HG03025 (cell line): ENCODE results near the gene CCDC88C.
A peak's percentile ranks its signal among the peaks of the same experiment; 100 is the strongest.
"Not testable (repeated sequence)": the region's sequence is repeated elsewhere in the genome, so short reads cannot be mapped to it uniquely, and the experiment has no call there.

ENCODE experiments used
- ATAC-seq: cut with Tn5 transposase; IDR thresholded peaks from one replicate; pipeline ENCODE4 v1.9.1; 2021; ENCODE audit warnings: mild to moderate bottlenecking, moderate library complexity; ENCODE audit not compliant: unreplicated experiment, low FRiP score

The CCDC88C gene

DNA sequence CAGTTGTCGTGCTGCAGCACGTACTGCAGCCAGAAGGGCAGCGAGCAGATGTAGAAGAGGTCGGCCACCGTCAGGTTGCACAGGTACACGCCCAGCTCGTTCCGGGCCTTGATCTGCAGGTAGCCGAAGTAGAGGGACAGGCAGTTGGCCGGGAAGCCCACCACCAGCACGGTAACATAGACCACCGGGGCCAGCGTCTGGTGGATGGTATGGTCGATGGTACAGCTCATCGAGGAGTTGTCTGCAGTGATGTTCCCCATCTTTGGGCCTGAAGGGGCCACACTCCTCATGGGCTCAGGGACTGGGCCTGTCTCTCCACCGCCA lies 182.9 kb downstream of the CCDC88C start:
- no peak for ATAC-seq

DNA sequence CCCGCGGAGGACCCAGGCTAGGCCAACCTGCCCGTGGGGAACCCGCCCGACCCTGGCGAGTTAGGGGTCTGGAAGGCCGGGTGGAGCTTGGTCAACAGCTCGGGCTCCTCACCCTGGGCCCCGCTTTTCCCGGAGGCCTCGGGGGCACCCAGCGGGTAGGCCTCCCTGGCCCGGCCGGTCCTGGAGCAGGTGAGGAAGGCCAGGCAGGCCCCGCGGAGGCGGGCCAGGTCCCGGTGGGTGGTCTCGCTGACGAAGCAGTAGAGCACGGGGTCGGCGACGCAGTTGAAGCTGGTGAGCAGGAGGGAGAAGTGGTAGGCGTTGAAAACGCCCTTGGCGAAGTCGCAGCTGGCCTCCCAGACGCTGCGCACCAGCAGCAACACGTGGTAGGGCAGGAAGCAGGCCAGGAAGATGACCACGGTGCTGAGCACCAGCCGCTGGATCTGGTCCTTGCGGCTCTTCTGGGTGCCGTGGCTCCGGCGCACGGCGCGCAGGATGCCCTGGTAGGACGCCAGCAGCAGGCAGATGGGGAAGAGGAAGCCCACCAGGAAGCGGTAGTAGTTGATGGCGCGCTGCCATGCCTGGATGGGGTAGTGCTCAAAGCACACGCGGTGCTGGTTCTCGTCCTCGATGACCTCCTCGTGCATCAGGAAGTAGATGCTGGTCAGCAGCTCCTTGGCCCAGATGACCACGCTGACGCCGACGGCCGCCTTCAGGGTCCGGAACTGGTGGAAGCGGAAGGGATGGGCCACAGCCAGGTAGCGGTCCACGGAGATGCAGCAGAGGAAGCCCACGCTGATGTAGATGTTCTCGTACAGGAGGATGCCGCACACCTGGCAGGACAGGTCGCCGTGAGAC lies 183.5 kb downstream of the CCDC88C start:
- ATAC-seq = no peak

DNA sequence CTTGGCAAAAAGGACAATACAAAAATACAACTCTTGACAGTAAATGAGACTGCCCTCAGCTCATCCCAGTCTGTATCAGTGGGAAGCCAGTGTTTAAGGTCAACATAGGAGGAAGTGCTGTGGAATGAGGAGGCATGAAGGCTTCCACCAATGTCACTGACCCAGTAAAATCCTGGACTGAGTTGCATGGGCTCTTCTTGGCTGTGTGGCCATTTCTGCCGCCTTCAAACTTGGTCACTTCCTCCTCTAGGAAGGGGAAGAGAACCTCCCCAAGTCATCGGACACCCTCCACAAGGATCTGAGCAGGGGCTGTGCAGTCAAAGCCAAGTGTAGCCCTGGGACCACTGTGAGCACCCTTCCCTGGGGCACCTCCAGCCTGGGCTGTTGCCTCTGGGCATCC lies 185.0 kb downstream of the CCDC88C start:
- no peak for ATAC-seq

DNA sequence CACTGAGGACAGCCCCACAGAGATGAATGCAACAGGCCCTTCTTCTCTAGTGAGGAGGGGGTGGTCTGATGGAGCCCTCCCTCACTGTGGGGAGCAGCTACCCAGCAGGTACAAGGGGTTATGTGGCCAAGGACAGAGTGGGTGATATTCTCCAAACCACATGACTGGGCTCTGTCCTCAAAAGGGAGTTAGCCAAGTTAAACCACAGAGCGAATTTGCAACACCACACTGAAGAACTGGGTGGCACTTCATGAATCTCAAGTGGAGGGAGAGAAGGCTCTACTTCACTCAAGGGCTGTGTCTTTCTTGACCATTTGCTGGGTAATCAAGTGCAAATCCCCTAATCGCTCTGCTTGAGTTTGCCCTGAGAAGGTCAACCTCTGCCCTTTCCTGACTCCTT lies 185.6 kb downstream of the CCDC88C start:
- no peak for ATAC-seq

DNA sequence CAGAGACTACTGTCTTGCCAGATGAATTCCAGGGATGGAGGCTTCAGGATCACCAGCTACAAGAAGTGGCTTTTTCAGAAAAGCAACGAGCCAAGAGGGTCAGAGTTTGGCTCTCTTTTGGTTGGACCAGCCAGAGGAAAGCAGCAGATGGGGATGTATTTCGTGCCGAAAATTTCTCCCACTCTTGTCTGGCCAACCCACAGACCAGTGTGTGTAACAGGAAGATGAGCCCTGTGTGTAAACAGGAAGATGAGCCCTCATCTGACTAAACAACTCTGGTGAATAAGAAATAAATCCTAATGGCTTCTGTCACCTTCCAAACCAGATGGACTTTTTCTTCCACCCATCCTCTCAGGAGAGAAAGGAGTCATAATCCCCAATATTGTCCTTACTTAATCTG lies 186.2 kb downstream of the CCDC88C start:
- ATAC-seq = no peak

DNA sequence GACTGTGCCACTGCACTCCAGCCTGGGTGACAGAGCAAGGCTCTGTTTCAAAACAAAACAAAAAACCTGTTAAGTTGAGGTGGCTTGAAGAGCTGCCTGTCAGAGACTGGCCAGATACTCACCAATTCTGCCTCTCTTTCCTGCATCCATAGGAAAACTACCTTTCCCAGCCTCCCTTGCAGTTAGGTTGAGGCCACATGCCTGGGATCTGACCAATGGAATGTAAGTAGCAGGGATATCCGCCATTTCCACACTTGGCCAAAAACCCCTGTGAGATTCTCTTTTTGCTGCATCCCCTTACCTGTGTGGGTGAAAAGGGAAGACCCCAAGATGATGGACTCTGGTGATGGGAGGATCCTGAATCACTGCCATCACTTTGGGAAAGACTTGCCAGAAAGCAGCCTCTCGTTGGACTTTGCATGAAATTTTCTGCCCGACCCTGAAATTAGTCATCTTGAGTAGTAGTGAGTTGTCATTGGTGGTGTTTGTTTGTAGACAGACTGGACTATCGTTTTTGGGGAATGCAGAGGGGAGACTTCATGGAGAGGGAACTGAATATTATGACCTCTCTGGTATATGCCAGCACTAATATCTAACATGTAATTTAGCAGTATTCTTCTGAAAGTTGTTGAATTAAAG lies 187.1 kb downstream of the CCDC88C start:
- ATAC-seq = no peak

DNA sequence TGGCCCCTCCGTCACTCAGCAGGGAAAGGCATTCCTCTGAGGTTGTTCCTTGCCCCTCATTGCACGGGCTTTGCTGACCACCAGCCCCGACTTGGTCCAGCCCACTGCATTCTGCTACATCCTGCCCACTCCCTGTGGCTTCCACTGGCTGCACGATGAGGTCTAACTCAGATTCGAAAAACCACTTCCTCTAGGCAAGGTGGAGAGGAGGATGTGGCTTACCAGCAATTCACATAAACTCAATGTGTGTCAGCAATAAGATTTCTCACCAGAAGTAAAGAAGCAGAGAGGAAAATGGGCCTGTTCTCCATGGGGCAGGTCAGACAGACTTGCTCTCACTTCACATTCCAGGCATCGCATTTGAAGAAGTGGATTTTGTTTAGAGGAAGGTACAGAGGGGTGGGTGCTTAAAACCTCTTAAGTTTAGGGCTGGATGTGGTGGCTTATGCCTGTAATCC lies 187.8 kb downstream of the CCDC88C start:
- peak; percentile 73 for ATAC-seq

DNA sequence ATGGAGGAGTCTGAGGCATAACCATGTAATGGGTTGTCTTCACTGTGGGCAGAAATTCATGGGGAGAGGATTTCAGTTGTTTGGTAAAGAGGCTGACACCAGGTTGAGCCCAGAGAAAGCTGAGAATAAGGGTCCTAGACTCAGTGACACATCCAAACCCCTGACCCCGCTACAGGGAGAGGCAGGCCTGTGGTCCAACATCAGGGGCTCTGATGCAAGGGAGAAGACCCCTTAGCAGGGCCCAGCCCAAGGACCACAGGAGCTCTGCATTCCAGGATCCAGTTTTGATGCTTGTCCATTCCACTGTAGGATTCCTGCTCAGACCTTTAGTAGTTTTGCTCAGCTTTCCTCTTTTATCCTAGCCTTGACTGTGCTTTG lies 188.6 kb downstream of the CCDC88C start:
- ATAC-seq = no peak

DNA sequence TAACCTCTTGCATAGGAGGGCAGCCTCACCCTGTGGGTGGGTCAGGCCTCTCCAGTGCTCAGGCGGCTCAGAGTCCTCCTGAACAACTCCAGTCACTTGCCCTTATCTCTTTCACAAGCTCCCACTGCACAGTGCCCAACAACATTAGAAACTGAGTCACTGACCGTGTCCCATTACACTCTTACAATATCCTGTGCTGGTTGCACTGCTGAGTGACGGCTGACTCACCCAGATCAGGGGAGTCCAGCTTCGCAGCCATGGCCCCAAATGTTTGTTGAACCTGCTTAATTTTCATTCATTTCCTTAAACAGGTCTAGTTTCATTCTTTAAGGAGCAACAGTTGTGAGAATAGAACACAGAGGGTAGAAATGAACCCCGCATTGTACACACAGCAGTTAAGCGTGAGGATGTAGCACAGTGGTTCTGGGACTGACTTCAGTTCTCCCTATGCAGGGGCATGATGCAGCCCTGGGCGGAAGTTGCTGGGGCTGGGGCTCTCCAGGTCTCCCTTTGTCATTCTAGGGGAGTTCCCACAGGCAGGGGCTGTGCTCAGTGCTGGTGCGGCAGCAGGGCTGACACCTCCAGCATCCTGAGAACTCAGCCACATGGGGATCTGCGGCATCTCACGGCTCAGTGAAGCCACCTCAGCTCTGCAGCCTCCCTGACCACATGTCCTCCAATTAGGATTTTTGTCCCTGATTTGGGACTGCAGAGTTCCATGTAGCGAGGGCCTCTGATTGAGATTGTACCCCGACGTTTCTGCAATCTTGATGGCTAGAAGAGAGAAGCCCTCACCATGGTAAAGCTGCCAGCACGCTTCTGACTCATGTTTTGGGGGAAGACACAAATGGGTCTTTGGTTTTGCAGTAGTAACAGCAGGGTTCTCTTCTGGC lies 189.3 kb downstream of the CCDC88C start:
- peak; percentile 80 for ATAC-seq

DNA sequence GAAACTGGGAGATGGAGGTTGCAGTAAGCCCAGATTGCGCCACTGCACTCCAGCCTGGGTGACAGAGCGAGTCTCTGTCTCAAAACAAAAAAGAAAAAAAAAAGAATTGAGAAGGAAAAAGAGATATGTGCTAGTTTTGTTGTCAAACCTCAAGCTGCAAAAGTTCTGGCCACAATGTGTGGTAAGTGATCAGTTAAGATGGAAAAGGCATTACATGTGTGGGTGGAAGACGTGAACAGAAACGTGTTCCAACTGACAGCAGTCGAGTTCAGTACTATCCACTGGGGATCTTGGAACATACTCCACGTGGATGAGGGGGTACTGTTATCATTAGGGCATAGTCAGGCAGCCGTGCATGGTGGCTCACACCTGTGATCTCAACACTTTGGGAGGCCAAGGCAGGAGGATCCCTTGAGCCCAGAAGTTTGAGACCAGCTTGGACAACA lies 190.4 kb downstream of the CCDC88C start:
- no peak for ATAC-seq

DNA sequence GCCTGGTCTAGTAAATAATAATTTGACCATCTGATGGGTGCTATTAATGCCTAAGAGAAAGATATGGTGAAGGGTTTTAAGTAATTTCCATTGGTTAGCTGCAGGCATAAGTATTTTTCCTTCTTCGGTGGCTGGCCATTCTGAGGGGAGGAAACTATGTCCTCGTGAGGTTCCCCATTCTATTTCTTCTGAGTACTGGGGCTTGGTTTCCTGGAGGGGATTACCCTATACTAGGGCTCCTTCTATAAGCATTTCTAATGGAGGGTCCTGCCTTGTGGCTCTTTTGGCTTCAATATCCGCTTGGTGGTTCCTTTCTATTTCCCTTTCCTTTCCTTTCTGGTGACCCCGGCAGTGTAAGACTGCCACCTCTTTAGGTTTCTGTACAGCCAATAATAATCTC lies 191.3 kb downstream of the CCDC88C start:
- not testable (repeated sequence) for ATAC-seq

DNA sequence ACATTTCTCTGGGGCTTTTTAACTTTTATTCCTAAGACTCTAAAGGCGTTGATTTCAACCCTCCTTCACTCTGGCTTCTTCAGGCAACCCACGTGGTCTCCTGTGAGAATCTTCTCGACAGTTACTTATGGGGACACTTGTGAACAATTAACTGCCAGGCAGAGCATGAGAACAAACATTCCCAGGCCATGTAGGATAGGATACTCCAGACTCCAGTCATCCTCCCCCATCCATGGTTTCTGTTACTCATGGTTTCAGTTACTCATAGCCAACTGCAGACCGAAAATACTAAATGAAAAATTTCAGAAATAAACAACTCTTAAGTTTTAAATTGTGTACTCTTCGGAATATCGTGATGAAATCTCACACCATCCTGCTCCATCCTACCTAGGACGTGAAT lies 192.6 kb downstream of the CCDC88C start:
- no peak for ATAC-seq

DNA sequence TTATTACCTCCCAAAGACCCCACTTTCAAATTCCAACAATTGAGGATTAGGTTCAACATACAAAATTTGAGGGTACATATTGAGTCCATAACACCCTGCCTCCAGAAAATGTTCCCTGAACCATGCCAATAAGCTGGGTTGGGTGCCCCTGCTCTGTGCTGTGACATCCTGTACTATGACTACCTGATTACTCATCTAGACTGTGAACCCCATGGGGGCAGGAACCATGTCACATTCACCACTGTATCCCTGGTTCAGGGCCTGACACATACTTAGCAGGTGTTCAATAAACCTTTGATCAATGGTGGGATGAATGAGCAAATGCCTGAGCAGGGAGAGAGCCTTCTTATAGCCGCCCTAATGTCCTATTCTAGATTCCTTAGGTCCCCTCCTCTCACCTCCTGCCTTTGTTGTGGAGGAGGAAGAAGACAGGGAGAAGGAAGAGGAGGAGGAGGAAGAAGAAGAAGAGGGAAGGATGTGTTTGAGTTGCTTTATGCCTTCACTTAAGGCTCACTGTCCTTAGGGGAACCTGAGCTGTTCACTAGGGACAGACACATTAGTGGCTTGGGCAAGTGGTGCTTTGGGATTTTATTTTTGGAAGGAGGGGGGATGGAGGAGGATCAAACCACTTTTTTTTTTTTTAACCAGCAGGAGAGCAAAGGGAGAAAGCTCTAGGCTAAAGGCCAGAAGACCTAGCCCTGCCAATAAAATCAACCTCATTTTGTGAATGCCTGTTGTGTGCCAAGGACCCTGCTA lies 194.4 kb downstream of the CCDC88C start:
- ATAC-seq = no peak
